ENCODE results near the gene KRT6C.
"Not testable (repeated sequence)": the region's sequence is repeated elsewhere in the genome, so short reads cannot be mapped to it uniquely, and the experiment has no call there.

Gene KRT6C

DNA sequence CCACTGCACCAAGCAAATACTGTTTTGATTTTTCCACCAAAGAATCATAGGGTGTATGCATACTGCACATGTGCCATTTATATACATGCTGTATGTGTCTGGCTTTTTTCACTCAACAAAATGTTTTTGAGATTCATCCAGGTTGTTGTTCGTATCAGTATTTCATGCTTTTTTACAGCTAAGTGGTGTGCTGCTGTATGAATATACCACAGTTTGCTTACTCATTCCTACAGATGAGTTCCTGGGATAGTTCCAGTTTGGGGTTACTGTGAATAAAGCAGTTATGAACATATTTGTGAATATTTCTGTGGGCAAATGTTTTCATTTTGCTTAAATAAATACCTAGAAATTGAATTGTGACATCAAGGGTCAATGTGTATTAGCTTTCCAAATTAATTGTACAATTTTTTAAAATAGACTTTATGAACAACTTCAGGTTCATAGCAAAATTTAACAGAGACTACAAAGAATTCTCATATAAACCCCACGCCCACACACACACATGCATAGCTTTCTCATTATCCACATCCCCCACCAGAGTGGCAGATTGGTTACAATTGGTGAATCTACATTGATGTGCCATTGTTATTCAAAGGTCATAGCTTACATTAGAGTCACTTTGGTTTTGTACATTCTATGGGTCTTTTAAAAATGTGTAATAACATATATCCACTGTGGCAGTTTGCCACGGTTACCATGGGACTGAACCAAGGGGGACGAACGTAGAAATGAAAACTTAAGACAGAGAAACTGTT is 26.4 kb upstream of the KRT6C start:
- no peak for DNase-seq

DNA sequence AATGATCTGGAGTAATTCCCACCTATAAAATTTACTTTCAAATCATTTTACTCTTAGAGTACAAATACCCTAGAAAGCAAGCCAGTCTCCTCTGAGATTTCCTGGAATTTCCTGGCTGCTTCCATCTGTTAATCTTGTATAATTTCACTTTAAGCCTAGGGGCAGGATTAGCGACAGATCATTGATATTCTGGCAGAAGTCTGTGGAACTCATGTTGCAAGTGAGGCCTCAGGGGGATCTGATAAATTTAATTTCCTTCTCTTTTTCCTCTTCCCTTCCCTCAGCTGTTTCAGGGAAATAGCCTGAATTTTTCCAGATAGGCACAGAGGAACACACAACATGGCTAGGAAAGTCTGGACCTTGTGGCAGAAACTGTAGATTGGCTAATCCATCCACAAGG is 25.3 kb upstream of the KRT6C start:
- DNase-seq = no peak

DNA sequence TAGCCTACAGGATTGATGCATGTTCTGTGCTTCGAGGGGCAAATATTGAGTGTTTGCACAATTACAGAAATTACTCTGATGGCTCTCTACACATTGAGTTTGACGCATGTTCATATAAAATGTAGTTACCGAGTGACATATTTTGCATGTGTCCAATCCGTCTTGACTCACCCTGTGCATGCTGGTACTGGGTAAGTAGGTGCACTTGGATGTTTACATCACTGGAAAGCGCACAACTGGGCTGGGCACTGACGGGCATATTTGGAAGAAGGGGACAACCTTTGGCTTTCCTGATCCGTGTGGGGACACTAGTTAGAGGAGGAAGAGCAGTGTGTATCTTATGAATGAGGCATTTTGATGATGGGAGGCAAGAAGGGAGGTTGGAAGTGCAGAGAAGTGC is 24.4 kb upstream of the KRT6C start:
- DNase-seq = no peak

- DNase-seq = no peak
Observed at GRCh38 chr12:52496590-52497071, 23.0 kb upstream of the KRT6C start.

DNA sequence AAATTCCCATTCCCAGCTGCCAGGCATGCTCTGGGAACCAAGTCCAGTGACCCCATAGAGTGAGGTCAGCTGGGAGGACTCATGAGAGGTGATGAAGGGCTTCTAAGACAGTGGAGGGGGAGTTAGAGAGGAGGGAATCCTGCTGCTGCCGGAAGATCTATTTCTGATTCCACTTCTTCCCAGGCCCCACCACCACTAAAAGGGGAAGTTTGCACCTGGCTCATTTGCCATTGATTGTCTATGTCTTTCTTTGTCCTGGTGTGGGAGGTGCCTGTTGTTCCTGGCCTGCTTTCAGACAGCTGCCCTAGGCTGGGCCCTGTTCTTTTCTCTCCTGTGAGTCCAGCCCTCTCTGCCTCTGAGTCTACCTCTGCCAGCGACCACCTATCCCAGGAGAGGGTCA is 22.4 kb upstream of the KRT6C start:
- peak; percentile 59 for DNase-seq

GRCh38 chr12:52495389-52495788 is 21.8 kb upstream of the KRT6C start:
- peak; percentile 88 for DNase-seq

- DNase-seq = no peak
Observed at GRCh38 chr12:52494518-52494917, 20.9 kb upstream of the KRT6C start.

DNA sequence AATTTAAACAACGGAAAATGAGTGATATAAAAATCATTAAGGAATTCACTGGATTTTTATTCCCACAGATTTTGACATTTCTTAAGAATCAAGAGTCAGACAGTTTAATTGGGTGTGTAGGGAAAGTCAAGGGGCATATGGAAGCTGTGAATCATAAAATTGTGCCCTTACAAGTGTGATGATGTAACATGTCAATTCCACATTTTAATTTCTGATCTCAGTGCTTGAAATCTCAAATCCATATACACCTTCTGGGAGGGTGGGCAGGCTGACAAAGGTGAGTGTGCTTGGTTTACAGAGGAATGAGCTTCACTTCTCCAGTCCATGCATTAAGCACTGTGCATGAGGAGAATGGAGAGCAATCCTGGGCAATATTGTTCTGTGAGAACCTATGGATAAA is 20.5 kb upstream of the KRT6C start:
- DNase-seq = no peak

GRCh38 chr12:52493172-52493571 is 19.6 kb upstream of the KRT6C start, which contains the start of gene KRT6A:
KRT6A (minus strand) TSS chr12:52493257; CDS start chr12:52493188, 69 bp downstream.
- DNase-seq = no peak

- DNase-seq = not testable (repeated sequence)
Observed at GRCh38 chr12:52492405-52492804, 18.8 kb upstream of the KRT6C start.

- DNase-seq = not testable (repeated sequence)
Observed at GRCh38 chr12:52491495-52491894, 17.9 kb upstream of the KRT6C start.

GRCh38 chr12:52488736-52489135 is 15.1 kb upstream of the KRT6C start:
- DNase-seq = no peak

GRCh38 chr12:52487744-52488443 is 14.3 kb upstream of the KRT6C start:
- not testable (repeated sequence) for DNase-seq

GRCh38 chr12:52487211-52487610 is 13.6 kb upstream of the KRT6C start:
- no peak for DNase-seq

DNA sequence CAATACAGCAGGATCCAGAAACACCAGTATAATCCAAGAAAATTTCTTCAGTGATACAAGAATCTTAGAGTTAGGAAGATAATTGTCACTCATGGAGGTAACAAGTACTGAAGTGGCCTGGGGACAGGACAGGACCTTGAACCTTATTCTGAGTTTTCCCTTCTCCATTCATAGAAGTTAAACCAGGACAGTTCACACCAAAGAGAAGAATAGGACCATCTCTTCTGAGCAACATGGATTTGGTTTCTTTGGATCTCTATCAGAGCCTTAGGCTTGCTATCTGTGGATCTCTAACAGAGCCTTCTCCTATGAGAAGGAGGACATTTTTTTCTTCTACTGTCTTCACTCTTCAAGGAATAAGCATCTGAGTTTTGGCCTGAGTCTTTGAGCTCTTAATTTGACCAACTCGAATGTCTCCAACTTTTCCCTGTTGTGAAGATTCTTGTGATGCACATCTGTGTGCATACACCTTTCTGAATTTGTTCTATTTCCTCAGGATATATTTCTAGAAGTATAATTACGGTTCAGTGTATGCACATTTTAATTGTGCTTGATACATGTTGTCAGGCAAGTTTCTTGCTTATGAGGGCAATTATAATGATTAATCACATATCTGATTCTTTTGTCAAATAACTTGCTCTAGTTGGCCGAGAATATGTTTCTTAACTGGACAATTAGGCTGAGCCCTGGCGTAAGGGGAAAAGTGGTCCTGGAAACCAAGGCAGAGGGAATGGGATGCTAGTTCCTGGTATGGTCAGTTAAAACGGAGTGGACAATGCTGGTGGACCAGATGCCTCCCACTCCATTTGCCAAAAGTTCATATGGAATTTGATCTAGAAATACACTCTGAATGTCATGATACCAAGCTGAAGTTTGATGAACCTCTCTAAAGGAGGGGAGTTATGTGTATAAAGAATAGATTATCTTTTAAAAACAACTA is 12.8 kb upstream of the KRT6C start:
- no peak for DNase-seq

DNA sequence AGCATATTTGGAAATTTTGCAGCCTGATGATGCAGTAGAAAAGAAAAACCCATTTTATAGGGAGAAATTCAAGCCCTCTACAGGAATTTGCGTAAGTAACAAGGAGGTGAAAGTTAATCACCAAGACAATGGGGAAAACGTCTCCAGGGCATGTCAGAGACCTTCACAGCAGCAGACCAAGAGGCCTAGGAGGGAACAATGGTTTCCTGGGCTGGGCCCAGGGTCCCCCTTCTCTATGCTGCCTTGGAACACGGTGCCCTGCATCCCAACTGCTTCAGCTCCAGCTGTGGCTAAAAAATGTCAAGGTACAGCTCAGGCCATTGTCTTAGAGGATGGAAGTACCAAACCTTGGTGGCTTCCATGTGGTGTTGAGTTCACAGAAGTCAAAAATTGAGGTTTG is 6.5 kb upstream of the KRT6C start:
- no peak for DNase-seq

DNA sequence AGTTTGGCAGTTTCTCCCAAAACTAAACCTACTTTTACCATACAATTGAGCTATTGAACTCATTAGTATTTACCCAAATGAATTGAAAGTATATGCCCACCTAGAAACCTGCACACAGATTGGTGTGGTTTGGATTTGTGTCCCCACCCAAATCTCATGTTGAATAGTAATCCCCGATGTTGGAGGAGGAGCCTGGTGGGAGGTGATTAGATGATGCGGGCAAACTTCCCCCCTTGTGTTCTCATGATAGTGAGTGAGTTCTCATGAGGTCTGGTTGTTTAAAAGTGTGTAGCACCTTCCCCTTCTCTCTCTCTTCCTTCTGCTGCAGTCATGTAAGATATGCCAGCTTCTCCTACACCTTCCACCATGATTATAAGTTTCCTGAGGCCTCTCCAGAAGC is 4.0 kb upstream of the KRT6C start:
- no peak for DNase-seq

DNA sequence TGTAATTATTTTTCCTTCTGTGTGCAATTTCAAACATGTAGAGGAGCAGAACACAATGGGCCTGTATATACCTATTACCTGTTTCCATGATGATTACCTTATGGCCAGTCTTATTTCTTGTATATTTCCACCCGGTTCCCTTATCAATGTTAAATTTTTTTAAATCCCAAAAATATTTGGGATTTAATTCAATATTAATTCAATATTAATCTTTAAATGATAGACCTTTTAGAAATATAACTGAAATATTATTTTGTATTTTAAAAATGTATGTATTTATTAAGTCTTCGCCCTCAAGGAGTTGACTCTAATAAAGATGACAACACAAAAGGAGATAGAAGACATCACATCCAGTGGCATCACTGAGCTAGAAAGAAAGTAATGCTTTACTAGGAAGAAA is 607 bp upstream of the KRT6C start:
- no peak for DNase-seq

DNA sequence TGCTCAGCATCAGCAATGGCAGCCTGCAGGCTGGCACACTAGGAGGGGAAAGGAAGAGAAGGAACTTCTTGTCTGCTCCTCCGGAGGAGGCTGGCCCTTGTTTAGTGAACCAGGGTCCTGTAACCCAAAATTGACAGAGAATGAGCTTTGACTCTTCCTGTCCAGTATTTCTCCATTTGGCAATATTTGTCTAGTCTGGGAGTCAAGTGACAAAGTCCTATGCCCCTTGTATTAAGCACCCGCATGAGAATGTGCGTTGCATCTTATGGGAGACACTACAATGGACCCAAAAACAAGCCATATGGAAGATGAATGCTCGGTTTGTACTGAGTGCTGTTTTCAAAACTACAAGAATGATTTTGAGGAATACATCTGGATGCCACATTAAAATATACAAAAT is 3.8 kb downstream of the KRT6C start:
- no peak for DNase-seq

DNA sequence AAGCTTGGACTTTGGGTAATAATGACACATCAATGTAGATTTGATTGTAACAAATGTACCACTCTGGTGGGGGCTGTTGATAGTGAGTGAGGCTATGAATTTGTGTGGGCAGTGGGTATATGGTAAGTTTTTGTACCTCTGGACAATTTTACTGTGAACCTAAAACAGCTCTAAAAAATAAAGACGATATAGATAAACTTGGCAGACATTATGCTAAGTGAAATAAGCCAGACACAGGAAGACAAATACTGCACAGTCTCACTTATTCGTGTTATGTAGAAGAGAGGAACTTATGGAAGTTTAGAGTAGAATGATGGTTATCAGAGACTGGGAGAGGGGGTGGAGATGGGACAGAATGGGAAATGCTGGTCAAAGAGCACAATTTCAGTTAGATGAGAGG is 8.7 kb downstream of the KRT6C start:
- no peak for DNase-seq

DNA sequence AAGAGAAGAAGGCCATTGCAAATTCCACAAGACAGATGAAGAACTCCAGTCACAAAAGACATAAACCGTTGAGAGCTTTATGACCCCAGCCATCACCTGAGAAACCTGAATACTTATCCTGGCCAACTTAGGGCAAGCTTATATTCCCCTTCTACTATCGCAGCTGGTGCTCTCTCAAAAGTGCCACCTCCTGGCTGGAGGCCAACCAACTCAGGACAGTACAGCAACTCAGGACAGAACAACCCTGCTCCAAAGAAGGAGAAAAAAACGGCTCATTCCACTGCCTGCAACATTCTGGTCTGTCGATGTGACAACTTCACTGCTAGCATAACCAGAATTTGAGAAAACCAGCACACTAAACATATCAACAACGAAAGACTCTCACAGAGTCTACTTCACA is 11.9 kb downstream of the KRT6C start:
- no peak for DNase-seq

DNA sequence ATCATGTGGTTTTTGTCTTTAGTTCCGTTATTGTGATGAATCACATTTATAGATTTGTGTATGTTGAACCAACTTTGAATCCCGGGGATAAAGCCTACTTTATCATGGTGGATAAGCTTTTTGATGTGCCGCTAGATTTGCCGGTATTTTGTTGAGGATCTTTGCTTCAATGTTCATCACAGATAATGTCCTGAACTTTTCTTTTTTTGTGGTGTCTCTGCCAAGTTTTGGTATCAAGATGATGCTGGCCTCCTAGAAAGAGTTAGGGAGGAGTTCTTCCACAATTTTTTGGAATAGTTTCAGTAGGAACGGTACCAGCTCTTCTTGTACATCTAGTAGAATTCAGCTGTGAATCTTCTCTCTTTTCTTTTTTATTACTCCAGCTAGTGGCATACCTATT is 14.7 kb downstream of the KRT6C start:
- DNase-seq = no peak

GRCh38 chr12:52455821-52456220 is 17.8 kb downstream of the KRT6C start:
- DNase-seq = no peak
